Neutrophil (primary cell): ENCODE data around the gene ZNF688.
"Not testable (repeated sequence)": the region's sequence is repeated elsewhere in the genome, so short reads cannot be mapped to it uniquely, and the experiment has no call there.

Experiments
- H3K27ac ChIP-seq: fragments of 200-600 bp; sonication (generic); 2 replicates; pipeline ENCODE4 v1.5.1; 2016; ENCODE audit warnings: mild to moderate bottlenecking, moderate library complexity
- H3K27me3 ChIP-seq: fragments of 200-600 bp; sonication (generic); 2 replicates; pipeline ENCODE4 v1.6.0; 2016; ENCODE audit warnings: mild to moderate bottlenecking
- H3K36me3 ChIP-seq: fragments of 200-600 bp; sonication (generic); 2 replicates; pipeline ENCODE4 v1.5.1; 2017
- H3K4me1 ChIP-seq, 2 experiments: fragments of 200-600 bp in 1 of 2; sonication (generic) in 1 of 2; 1 replicate in 1 of 2; 2 replicates in 1 of 2; pipeline versions ENCODE4 v1.5.1 to v1.6.1; 2013 to 2016; ENCODE audit warnings: low read depth in 1 of 2, low read length in 1 of 2, mild to moderate bottlenecking in 1 of 2, moderate library complexity in 1 of 2; ENCODE audit not compliant: control insufficient read depth in 1 of 2, insufficient read depth in 1 of 2
- H3K4me3 ChIP-seq, 2 experiments: fragments of 200-600 bp in 1 of 2; sonication (generic) in 1 of 2; 1 replicate in 1 of 2; 2 replicates in 1 of 2; pipeline ENCODE4 v1.5.1; 2013 to 2016; ENCODE audit warnings: low read depth in 1 of 2, low read length in 1 of 2, mild to moderate bottlenecking in 1 of 2, moderate library complexity in 1 of 2
- H3K9me3 ChIP-seq: fragments of 200-600 bp; sonication (generic); 2 replicates; pipeline ENCODE4 v1.5.1; 2016
- TF ChIP-seq, protein P1 (sequence below): fragments of 200-600 bp; sonication (generic); IDR thresholded peaks from 2 replicates; pipeline ENCODE4 v1.5.1; 2016; ENCODE audit warnings: antibody characterized with exemption

ZNF688 gene

DNA sequence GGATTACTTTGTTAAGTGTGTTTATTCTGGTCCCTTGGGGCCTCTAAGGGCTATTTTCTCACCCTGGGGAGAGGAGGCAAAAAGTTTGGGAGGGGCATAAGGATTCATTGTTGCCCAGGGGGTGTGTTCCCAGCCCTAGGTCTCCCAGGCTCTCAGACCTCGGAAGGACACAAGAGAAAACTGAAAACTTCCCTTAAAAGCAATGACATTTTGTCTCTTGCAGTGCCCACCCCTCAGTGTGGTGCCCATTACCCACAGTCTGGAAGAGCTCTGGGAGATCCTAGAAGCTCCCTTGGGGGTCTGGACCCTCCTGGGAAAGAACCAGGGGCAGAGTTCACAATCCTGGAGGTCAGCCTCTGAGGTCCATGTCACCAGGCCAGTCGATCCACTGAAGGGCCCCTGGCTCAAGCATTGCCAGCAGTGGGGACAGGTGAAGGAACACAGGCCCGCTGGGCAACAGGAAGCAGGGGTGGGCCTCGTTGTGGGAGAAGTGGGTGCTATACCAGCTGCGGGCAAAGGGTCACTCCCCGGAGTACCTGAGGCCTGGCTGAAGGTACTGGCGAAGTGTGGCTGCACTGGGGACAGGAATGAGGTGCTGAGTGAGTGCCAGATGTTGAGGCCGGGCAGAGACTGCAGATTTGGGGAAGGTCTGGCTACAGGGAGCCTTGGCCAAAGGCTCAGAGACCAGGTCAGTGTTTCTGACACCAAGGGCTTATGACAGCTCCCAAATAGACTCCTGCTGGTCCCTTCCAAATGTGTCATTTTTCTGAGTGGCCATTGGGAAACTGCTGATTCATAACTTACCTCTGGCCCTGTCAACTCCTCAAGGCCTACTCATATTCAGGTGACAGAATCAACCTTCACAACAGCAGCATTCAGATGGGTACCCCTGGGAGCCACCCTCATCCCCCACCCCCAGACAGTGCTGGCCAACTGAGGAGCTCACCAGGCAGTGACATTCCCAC is 32.2 kb downstream of the ZNF688 start:
- TF ChIP-seq, protein P1, sequence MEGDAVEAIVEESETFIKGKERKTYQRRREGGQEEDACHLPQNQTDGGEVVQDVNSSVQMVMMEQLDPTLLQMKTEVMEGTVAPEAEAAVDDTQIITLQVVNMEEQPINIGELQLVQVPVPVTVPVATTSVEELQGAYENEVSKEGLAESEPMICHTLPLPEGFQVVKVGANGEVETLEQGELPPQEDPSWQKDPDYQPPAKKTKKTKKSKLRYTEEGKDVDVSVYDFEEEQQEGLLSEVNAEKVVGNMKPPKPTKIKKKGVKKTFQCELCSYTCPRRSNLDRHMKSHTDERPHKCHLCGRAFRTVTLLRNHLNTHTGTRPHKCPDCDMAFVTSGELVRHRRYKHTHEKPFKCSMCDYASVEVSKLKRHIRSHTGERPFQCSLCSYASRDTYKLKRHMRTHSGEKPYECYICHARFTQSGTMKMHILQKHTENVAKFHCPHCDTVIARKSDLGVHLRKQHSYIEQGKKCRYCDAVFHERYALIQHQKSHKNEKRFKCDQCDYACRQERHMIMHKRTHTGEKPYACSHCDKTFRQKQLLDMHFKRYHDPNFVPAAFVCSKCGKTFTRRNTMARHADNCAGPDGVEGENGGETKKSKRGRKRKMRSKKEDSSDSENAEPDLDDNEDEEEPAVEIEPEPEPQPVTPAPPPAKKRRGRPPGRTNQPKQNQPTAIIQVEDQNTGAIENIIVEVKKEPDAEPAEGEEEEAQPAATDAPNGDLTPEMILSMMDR, result no peak
- no peaks in the 10 kb centered on the region for H3K27me3 ChIP-seq
- H3K4me3 ChIP-seq, result no peak overlapping the region

DNA sequence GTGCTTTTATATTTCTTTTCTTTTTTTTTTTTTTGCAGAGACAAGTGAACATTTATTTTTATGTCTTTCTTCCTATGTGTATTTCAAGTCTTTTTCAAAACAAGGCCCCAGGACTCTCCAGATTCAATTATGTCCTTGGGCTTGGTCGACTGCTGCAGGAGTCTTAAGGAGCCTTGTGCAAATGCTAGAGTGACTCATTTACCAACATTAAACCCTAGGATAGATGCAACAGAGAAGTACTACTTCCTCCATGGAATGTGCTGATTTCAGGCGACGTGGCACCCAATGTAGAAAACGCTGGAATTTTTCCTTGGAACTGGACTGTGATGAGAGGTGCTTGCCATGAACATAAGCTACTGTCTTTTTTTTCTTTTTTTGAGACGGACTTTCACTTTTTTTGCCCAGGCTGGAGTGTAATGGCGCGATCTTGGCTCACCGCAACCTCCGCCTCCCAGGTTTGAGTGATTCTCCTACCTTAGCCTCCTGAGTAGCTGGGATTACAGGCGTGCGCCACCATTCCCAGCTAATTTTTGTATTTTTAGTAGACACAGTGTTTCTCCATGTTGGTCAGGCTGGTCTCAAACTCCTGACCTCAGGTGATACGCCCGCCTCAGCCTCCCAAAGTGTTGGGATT is 35.0 kb downstream of the ZNF688 start:
- not testable (repeated sequence) for H3K27me3 ChIP-seq, H3K27ac ChIP-seq, H3K9me3 ChIP-seq, H3K4me3 ChIP-seq
- Histone ChIP-seq H3K4me1 (peaks cover 27 to 28% of the 10 kb centered on the region in 2 experiments), H3K36me3 (peaks cover 11% of the 10 kb centered on the region)

More for the DNA sequence above, 32.2 kb downstream of the ZNF688 start:
- H3K27ac ChIP-seq, result no peak overlapping the region
- H3K9me3 ChIP-seq, result no peaks in the 10 kb centered on the region
- H3K36me3 ChIP-seq, result no peaks in the 10 kb centered on the region
- H3K4me1 ChIP-seq, result peaks cover 14 to 15% of the 10 kb centered on the region in 2 experiments

DNA sequence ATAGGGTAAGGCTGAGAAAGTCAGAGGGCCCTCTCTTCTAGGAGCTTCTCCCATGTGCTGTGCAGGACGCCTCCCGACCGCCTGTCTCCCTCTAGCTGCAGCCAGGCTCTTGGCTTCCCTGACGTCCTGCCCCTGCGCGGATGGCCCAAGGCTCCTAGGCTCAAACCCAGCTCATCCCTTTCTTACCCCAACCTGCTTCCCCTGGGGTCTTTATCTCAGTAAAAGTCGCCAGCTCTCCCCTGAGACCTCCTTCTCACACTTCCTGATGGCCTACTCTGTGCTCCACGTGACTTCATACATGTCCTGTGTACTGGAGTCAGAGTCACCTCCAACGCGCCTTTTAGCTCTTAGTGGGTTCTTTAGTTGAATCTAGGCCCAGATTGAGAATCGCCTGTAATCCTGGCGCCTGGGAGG is 35.7 kb downstream of the ZNF688 start:
- H3K36me3 ChIP-seq, result peaks cover 11% of the 10 kb centered on the region
- peak overlapping the region; percentile 84 to 94 for H3K4me3 ChIP-seq
- peak overlapping the region; percentile 89 for H3K27ac ChIP-seq
- peaks cover 27 to 28% of the 10 kb centered on the region in 2 experiments for H3K4me1 ChIP-seq
- no peaks in the 10 kb centered on the region for H3K9me3 ChIP-seq
- no peaks in the 10 kb centered on the region for H3K27me3 ChIP-seq
- TF ChIP-seq, protein P1, result no peak

DNA sequence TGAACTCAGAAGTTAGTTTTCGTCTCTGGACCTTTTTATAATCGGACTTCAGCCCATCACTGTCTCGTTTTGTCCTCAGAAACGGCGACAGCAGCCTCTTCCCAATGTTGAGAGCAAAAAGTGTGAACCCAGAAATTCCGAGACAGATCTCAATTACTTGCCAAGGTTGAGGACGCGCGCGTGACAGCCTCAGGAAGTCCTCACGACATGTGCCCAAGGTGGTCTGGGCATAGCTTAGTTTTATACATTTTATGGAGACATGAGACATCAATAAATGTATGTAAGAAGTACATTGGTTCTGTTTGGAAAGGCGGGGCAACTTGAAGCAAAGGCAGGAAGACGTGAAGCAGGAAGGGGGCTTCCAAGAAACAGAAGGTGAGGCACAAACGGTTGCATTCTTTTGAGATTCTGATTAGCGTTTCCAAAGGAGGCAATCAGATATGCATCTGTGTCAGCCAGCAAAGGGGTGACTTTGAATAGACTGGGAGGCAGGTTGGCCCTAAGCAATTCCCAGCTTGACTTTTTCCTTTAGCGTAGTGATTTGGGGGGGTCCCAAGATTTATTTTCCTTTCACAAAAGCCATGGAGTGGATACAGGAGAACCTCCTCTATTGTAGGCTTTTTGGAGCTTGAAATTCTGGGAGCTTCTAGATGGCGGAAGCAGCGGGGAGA is 36.3 kb downstream of the ZNF688 start:
- Histone ChIP-seq H3K4me1 (peaks cover 27 to 28% of the 10 kb centered on the region in 2 experiments), H3K36me3 (peaks cover 11% of the 10 kb centered on the region), H3K4me3 (peak overlapping the region; percentile 84 to 94), H3K27me3 (no peaks in the 10 kb centered on the region), H3K27ac (peak overlapping the region; percentile 89), H3K9me3 (no peaks in the 10 kb centered on the region)
- TF ChIP-seq, protein P1, result no peak

DNA sequence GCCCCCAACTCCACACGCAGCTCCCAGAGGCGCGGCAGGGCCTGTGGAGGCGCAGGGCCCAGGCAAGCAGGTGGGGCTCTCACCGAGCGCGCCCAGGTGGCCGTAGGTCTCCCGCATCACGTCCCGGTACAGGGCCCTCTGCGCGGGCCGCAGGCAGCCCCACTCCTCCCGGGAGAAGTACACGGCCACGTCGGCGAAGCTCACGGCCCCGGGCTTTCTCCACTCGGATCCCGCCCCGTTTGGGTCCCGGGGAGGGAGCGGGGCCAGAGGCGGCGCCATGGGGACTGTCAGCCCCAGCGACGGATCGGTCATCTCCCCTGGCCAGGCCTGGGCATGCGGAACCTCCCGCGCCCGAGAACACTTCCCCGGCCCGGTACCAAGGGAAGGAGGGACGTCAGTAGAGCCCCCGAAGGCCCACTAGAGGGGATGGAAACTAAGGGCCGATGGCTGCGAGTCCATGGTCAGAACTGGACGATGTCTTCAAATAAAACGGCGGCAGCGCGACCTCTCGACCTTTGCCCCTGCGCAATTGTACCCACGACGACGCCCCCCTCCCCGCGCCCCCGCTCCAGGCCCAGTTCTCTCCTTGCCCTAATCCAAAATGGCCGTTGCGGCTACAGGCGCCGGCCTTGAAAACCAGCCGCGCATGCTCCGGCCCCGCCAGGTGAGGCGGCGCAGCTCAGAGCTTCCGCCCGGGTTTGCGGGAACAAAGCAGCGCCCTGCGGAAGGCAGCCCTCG is 37.0 kb downstream of the ZNF688 start, which contains the start of gene ZNF747:
Gene ZNF747, minus strand, starts transcription at position 491 of the 738 bp plus-strand sequence. Its CDS starts 179 bp downstream, at position 312.
- no peaks in the 10 kb centered on the region for H3K9me3 ChIP-seq
- H3K27ac ChIP-seq, result peak within 1 kb of the TSS; percentile 89
- no peaks in the 10 kb centered on the region for H3K27me3 ChIP-seq
- peaks cover 27 to 28% of the 10 kb centered on the region in 2 experiments for H3K4me1 ChIP-seq
- peak within 1 kb of the TSS; percentile 84 to 94 for H3K4me3 ChIP-seq
- TF ChIP-seq, protein P1, result peak; percentile 27
- H3K36me3 ChIP-seq, result peaks cover 11% of the 10 kb centered on the region
